SU-DHL-6 (cell line): ENCODE data around the gene ZNF775.

Source experiments
- H2AFZ ChIP-seq: fragments of 200-600 bp; sonication (generic); 2 replicates; pipeline ENCODE4 v1.6.1; 2014; ENCODE audit warnings: low read depth, mild to moderate bottlenecking, moderate library complexity, mixed read lengths, antibody characterized with exemption, low read length; ENCODE audit not compliant: severe bottlenecking
- H3F3A ChIP-seq: fragments of 200-600 bp; shearing (Covaris generic); 2 replicates; pipeline ENCODE4 v1.6.0; 2016; ENCODE audit warnings: antibody characterized with exemption, mild to moderate bottlenecking; ENCODE audit not compliant: insufficient read depth
- H3K27ac ChIP-seq: fragments of 200-600 bp; sonication (generic); 2 replicates; pipeline ENCODE4 v1.5.1; 2016; ENCODE audit warnings: low read depth, mild to moderate bottlenecking, low read length, moderate library complexity, mixed read lengths
- H3K27me3 ChIP-seq: fragments of 200-600 bp; sonication (generic), shearing (Covaris generic); 2 replicates; pipeline ENCODE4 v1.6.0; 2014; ENCODE audit warnings: mild to moderate bottlenecking, low read length
- H3K36me3 ChIP-seq: fragments of 200-600 bp; sonication (generic); 2 replicates; pipeline ENCODE4 v1.6.1; 2014; ENCODE audit warnings: mild to moderate bottlenecking, low read length, mixed read lengths
- H3K4me2 ChIP-seq: fragments of 300-600, 200-600 bp; shearing (Covaris generic), sonication (generic); 2 replicates; pipeline ENCODE4 v1.6.0; 2014; ENCODE audit warnings: low read length, low read depth, mild to moderate bottlenecking; ENCODE audit not compliant: poor library complexity, severe bottlenecking
- H3K4me3 ChIP-seq: fragments of 200-600 bp; sonication (generic); 2 replicates; pipeline ENCODE4 v1.5.1; 2014; ENCODE audit warnings: antibody characterized with exemption, low read length, mild to moderate bottlenecking, mixed read lengths; ENCODE audit not compliant: insufficient read depth, poor library complexity, severe bottlenecking
- H3K79me2 ChIP-seq: fragments of 200-600 bp; sonication (generic); 2 replicates; pipeline ENCODE4 v1.6.1; 2014; ENCODE audit warnings: mild to moderate bottlenecking, low read length, moderate library complexity; ENCODE audit not compliant: insufficient read depth
- H3K9ac ChIP-seq: fragments of 200-600 bp; sonication (generic); 2 replicates; pipeline ENCODE4 v1.7.0; 2014; ENCODE audit warnings: mild to moderate bottlenecking, low read length
- H3K9me2 ChIP-seq: fragments of 200-600 bp; sonication (generic); replicated peaks from 2 replicates; pipeline ENCODE4 v1.6.1; 2014; ENCODE audit warnings: low read length; ENCODE audit not compliant: insufficient read depth
- H3K9me3 ChIP-seq: fragments of 200-600 bp; sonication (generic); 2 replicates; pipeline ENCODE4 v1.6.1; 2014; ENCODE audit warnings: low read length, mixed read lengths; ENCODE audit not compliant: insufficient read depth
- H4K20me1 ChIP-seq: fragments of 200-600 bp; sonication (generic); 2 replicates; pipeline ENCODE4 v1.6.1; 2014; ENCODE audit warnings: low read depth, mild to moderate bottlenecking, antibody characterized with exemption, low read length, moderate library complexity, mixed read lengths
- CTCF ChIP-seq: fragments of 200-600 bp; sonication (generic); IDR thresholded peaks from one replicate; pipeline ENCODE4 v1.5.1; 2017; ENCODE audit warnings: antibody characterized with exemption, mild to moderate bottlenecking, low read length, moderate library complexity; ENCODE audit not compliant: insufficient read depth, poor library complexity, severe bottlenecking
- EZH2phosphoT487 ChIP-seq: fragments of 200-600 bp; sonication (generic), shearing (Covaris generic); conservative IDR thresholded peaks from 2 replicates; pipeline ENCODE4 v1.6.1; 2018; ENCODE audit warnings: mild to moderate bottlenecking, antibody characterized with exemption, low read length, moderate library complexity, mixed read lengths

ZNF775 gene

GRCh38 chr7:150344299-150344698 lies 34.8 kb upstream of the ZNF775 start:
- Histone ChIP-seq H3K27me3 (no peaks in the 10 kb centered on the region), H3F3A (no peaks in the 10 kb centered on the region), H3K79me2 (no peaks in the 10 kb centered on the region)

GRCh38 chr7:150345012-150345411 lies 34.1 kb upstream of the ZNF775 start:
- Histone ChIP-seq H3K9ac (no peak overlapping the region), H2AFZ (no peak overlapping the region), H3K4me2 (no peak overlapping the region), H3K27me3 (no peaks in the 10 kb centered on the region), H3K36me3 (no peaks in the 10 kb centered on the region), H3K27ac (no peak overlapping the region), H4K20me1 (no peaks in the 10 kb centered on the region), H3K9me2 (no peaks in the 10 kb centered on the region), H3F3A (no peaks in the 10 kb centered on the region), H3K4me3 (no peak overlapping the region), H3K9me3 (no peaks in the 10 kb centered on the region), H3K79me2 (no peaks in the 10 kb centered on the region)
- TF ChIP-seq CTCF (no peak), EZH2phosphoT487 (no peak)

More at GRCh38 chr7:150344299-150344698, 34.8 kb upstream of the ZNF775 start:
- Histone ChIP-seq H3K4me2 (no peak overlapping the region), H3K9ac (no peak overlapping the region), H4K20me1 (no peaks in the 10 kb centered on the region), H3K9me2 (no peaks in the 10 kb centered on the region), H2AFZ (no peak overlapping the region), H3K9me3 (no peaks in the 10 kb centered on the region), H3K4me3 (no peak overlapping the region), H3K36me3 (no peaks in the 10 kb centered on the region), H3K27ac (no peak overlapping the region)
- TF ChIP-seq EZH2phosphoT487 (no peak), CTCF (no peak)

GRCh38 chr7:150346922-150347321 lies 32.2 kb upstream of the ZNF775 start:
- Histone ChIP-seq H3K79me2 (no peaks in the 10 kb centered on the region), H2AFZ (no peak overlapping the region), H3K9me2 (no peaks in the 10 kb centered on the region), H3F3A (no peaks in the 10 kb centered on the region), H4K20me1 (no peaks in the 10 kb centered on the region), H3K4me3 (no peak overlapping the region), H3K9ac (no peak overlapping the region), H3K27ac (no peak overlapping the region), H3K9me3 (no peaks in the 10 kb centered on the region), H3K4me2 (no peak overlapping the region), H3K27me3 (no peaks in the 10 kb centered on the region), H3K36me3 (no peaks in the 10 kb centered on the region)
- no peak for TF ChIP-seq CTCF

- no peaks in the 10 kb centered on the region for H3K9me3 ChIP-seq
- no peak for TF ChIP-seq EZH2phosphoT487
- no peak for TF ChIP-seq CTCF
Measured at GRCh38 chr7:150351587-150352194, 27.4 kb upstream of the ZNF775 start.

More at GRCh38 chr7:150351587-150352194, 27.4 kb upstream of the ZNF775 start:
- H4K20me1 ChIP-seq, result no peaks in the 10 kb centered on the region
- H3K9ac ChIP-seq, result no peak overlapping the region
- no peaks in the 10 kb centered on the region for H3K9me2 ChIP-seq
- H3K4me2 ChIP-seq, result no peak overlapping the region
- H2AFZ ChIP-seq, result no peak overlapping the region
- no peaks in the 10 kb centered on the region for H3F3A ChIP-seq
- H3K27ac ChIP-seq, result no peak overlapping the region
- no peaks in the 10 kb centered on the region for H3K27me3 ChIP-seq
- no peaks in the 10 kb centered on the region for H3K79me2 ChIP-seq
- H3K4me3 ChIP-seq, result no peak overlapping the region
- no peaks in the 10 kb centered on the region for H3K36me3 ChIP-seq
